GM19035 (cell line): ENCODE results near the gene HSPA1L.
A peak's percentile ranks its signal among the peaks of the same experiment; 100 is the strongest.
"Not testable (repeated sequence)": the region's sequence is repeated elsewhere in the genome, so short reads cannot be mapped to it uniquely, and the experiment has no call there.

Source experiments
- ATAC-seq: cut with Tn5 transposase; IDR thresholded peaks from one replicate; pipeline ENCODE4 v1.9.1; 2021; ENCODE audit not compliant: unreplicated experiment

The HSPA1L gene

DNA sequence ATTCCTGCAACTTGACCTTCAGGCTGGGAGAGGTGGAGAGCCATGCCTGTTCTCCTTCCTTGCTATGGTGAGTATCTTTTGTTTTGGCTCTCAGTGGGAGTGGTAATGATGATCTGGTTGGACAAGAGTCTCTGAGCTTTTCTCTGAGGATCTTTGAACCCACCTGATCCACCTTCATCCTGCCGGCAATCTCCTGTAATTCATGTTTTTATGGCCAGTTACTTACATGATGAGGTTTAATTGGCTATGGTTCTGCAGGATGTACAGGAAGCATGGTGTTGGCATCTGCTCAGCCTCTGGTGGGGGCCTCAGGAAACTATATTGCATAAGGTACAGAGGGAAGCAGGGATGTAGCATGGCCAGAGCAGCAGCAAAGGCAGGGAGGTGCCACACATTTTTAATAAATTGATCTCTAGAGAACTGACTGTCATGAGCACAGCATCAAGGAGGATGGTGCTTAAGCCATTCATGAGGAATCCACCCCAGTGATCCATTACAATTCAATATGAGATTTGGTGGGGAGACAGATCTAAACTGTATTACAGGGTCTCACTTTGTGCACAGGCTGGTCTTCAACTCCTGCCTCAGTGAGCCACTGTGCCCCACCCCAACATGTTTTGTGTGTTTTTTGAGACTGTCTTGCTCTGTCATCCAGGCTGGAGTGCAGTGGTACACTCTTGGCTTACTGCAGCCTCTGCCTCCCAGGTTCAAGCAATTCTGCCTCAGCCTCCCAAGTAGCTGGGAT lies 22.5 kb upstream of the HSPA1L start:
- no peak for ATAC-seq

DNA sequence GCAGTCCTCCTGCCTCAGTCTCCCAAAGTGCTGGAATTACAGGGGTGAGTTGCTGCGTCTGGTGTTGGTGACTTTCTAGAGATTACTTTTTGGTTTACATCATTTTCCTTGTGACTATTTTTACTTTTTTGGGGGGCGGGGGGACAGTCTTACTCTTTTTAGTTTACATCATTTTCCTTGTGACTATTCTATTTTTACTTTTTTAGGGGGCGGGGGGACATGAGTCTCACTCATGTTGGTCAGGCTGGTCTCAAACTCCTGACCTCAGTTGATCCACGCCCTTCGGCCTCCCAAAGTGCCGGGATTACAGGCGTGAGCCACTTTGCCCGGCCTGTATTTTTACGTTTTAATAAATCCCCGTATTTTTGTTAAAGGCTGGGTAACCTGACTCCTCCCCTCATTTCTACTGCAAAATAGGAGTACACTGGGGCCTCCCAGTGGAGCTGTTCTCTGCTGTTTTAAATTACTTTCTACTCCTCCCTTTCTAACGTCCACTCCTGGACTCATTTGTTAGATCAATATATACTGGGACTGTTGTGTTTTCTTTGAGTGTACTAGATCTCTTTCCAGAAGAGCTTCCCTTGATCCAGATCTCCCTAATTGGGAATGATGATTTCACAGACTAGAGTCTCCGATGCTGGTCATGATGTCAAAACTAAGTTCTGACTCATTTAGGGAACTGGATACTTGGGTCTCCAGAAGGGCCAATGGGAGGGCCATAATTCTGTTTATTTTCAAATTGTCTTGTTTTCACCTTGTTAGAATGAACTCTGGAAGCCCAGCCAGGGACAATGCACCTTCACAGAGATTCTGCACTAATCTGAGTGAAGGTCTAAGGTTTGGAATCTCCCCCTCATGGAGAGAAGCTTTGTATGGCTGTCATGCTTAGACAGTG lies 21.6 kb upstream of the HSPA1L start:
- no peak for ATAC-seq

DNA sequence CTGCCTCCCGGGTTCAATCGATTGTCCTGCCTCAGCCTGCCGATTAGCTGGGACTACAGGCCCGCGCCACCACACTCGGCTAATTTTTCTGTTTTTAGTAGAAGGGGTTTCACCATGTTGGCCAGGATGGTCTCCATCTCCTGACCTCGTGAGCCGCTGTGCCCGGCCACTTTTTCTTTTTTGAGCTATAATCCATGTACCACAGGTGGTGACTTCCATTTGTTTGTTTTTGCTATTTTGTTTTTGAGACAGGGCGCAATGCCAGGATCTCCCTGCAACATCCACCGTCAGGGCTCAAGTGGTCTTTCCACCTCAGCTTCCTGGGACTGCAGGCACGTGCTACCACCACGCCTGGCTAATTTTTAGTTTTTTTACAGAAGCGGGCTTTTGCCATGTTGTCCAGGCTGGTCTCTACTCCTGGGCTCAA lies 21.0 kb upstream of the HSPA1L start:
- ATAC-seq, result no peak

DNA sequence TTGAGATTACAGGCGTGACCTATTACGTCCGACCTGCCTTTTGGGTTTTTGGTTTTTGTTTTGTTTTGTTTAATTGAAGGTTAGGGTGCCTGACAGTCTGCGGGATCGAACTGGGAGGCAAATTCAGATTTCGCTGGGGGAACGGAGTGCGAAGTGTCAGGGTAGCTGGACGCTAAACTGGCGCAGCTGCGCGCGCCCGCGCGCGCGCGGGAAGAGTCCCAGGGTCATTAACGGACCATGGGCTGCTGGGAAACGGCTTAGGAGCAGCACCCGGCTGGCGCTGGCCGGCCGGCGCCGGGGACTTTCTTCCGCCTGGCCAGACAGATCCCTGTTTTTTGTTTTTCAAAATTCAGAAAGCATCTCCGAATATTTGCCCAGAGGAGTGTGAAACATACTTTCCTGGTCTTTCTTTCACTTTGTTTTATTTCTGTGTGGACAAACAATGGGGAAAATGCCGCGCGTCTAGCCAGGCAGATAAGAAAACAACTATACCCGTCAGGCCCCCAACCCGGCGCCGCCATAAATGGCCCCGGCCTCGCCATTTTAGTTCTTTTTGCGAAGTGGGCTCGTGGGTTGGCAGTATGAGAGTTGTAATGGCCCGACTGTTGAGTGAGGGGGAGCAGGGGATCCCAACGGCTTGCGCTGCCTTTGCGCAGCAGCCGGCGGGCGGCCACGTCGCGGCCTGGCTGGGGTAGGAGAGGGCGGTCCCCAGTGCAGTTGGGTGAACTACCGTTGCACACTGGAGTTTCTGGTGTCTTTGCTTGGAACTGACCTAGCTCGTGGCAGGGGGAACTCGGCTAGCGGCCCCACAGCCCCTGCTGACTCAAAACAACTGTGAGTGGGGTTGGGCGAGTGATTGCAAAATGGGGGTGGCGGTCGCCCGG lies 19.5 kb upstream of the HSPA1L start:
- no peak for ATAC-seq

- ATAC-seq, result no peak
These were observed 16.5 kb upstream of the HSPA1L start for GRCh38 chr6:31831350-31832215.

DNA sequence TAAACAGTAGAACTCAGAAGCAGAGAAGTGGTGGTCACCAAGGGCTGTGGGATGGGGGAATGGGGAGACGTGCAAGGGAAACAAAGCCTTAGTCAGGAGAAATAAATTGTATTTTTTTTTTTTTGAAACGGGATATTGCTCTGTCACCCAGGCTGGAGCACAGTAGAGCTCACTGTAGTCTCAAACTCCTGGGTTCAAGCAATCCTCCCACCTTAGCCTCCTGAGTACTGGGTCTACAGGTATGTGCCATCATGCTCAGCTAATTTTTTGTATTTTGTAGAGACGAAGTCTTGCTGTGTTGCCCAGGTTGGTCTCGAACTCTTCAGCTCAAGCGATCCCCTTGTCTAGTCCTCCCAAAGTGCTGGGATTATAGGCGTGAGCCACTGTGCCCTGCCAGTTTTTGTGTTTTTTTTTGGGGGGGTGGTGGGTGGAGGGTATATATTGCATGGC lies 15.8 kb upstream of the HSPA1L start:
- no peak for ATAC-seq

GRCh38 chr6:31829633-31830283 lies 14.7 kb upstream of the HSPA1L start:
- no peak for ATAC-seq

DNA sequence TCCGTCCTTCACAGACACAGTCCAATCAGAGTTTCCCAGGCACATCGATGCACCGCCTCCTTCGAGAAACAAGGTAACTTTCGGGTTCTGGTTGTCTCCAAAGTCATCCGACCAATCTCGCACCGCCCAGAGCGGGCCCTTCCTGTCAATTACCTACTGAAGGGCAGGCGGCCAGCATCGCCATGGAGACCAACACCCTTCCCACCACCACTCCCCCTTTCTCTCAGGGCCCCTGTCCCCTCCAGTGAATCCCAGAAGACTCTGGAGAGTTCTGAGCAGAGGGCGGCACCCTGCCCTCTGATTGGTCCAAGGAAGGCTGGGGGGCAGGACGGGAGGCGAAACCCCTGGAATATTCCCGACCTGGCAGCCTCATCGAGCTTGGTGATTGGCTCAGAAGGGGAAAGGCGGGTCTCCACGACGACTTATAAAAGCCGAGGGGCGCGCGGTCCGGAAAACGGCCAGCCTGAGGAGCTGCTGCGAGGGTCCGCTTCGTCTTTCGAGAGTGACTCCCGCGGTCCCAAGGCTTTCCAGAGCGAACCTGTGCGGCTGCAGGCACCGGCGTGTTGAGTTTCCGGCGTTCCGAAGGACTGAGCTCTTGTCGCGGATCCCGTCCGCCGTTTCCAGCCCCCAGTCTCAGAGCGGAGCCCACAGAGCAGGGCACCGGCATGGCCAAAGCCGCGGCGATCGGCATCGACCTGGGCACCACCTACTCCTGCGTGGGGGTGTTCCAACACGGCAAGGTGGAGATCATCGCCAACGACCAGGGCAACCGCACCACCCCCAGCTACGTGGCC lies 12.4 kb upstream of the HSPA1L start, which contains the start of gene HSPA1B:
TSS of gene HSPA1B (plus strand) at position 453 of the 794 bp plus-strand sequence. CDS start at position 666, 213 bp downstream.
- ATAC-seq, result peak; percentile 67

- no peak for ATAC-seq
These were observed 11.8 kb upstream of the HSPA1L start for GRCh38 chr6:31826793-31827285.

- no peak for ATAC-seq
These were observed 10.5 kb upstream of the HSPA1L start for GRCh38 chr6:31825553-31825952.

DNA sequence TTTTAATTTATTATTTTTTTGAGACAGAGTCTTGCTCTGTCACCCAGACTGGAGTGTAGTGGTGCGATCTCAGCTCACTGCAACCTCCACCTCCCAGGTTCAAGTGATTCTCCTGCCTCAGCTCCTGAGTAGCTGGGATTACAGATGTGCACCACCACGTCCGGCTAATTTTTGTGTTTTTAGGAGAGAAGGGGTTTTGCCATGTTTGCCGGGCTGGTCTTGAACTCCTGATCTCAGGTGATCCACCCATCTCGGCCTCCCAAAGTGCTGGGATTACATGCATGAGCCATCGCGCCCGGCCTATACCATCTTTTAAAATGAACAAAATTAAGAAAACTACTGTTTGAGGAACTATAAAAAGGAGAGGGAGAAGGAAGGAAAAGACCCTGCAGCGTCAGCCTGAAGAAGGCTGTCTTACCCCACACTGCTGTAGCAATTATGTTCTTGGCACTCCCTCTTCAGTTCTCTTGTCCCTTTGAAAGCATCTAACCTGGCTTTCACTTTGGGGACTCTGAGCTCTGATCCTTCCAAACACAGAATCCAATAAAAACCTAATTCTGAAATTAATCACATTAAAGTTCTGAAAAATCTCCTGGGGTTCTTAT lies 8.6 kb upstream of the HSPA1L start:
- not testable (repeated sequence) for ATAC-seq

DNA sequence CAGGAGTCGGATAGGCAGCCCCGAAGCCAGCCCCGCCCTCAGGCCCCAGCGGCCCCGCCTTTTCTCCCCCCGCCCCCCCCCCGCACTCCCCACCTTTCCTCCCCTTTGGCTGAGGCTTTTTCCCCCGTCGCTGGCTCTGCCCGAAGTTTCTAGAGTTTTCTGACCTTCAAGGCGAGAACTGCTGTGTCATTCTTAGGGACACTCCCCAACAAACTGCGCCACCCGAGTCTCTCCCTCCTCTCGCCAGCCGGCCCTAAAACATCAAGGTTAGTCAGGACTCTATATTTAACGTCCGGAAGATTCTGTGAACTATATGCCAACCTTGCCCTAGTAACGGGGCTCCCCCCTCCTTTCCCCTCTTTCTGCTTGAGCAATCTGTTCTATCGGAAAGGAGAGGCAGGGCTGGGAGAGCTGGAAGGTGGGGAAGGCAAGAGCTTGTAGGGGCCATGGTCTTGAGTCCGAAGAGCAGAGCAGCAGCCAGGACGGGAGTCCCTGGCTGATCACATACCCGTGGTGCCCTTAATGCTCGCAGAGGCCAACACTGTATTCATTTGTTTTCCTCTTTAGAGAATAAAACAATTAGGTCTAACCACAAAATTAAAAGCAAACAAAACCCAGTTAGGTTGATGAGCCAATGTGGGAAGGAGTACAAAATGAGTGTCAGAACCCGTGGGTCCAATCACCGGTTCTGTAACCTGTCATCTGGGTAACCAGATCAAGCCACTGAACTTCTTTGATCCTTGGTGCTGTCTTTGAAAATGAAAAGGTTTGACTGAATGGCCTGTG lies 7.1 kb upstream of the HSPA1L start:
- ATAC-seq, result peak; percentile 48

GRCh38 chr6:31821301-31822035 lies 6.4 kb upstream of the HSPA1L start:
- ATAC-seq, result peak; percentile 46

GRCh38 chr6:31820399-31820798 lies 5.3 kb upstream of the HSPA1L start:
- ATAC-seq, result not testable (repeated sequence)

DNA sequence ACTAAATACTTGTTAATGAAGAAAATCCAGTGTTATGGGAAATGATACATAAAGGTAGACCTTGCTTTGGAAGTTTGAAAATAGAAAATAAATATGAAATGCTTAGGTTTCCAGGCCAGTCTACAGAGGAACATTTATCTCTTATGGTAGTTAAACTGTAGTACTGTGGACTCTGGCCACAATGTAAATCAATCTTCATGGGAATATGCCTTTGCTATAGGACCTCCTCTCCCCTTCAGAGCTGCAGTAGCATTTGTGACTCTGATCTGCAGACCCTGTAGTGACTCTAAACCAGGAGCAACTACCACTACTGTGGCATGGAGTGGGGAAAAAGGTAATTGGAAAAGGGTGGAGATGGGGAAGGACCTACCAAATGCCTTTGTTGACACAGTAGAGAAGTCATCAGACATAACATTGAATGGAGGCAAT lies 4.8 kb upstream of the HSPA1L start:
- ATAC-seq, result no peak

GRCh38 chr6:31817929-31818511 lies 2.9 kb upstream of the HSPA1L start:
- ATAC-seq, result not testable (repeated sequence)
